NCI-H128 (cell line): ENCODE data around the gene GFRA1.

Source experiments
- DNase-seq: peaks from one replicate; lab custom pipeline; 2025; ENCODE audit not compliant: unreplicated experiment; lab: John Stamatoyannopoulos, UW

GFRA1 gene

GRCh38 chr10:116108095-116108494, 164.9 kb downstream of the GFRA1 start:
- no peak for DNase-seq

GRCh38 chr10:116106611-116107010, 166.4 kb downstream of the GFRA1 start:
- no peak for DNase-seq

- DNase-seq = no peak
Measured at GRCh38 chr10:116105264-116105663, 167.7 kb downstream of the GFRA1 start.

GRCh38 chr10:116104210-116104932, 168.6 kb downstream of the GFRA1 start:
- DNase-seq = no peak

- no peak for DNase-seq
Measured at GRCh38 chr10:116103668-116104067, 169.3 kb downstream of the GFRA1 start.

- no peak for DNase-seq
Measured at GRCh38 chr10:116101616-116102315, 171.2 kb downstream of the GFRA1 start.

- no peak for DNase-seq
Measured at GRCh38 chr10:116100984-116101383, 172.0 kb downstream of the GFRA1 start.

GRCh38 chr10:116099023-116099420, 174.0 kb downstream of the GFRA1 start:
- DNase-seq = no peak

GRCh38 chr10:116098411-116099022, 174.5 kb downstream of the GFRA1 start:
- DNase-seq = no peak

GRCh38 chr10:116097239-116097784, 175.7 kb downstream of the GFRA1 start:
- DNase-seq = no peak

- DNase-seq = no peak
Measured at GRCh38 chr10:116096526-116096925, 176.5 kb downstream of the GFRA1 start.

- no peak for DNase-seq
Measured at GRCh38 chr10:116094356-116094755, 178.7 kb downstream of the GFRA1 start.

- no peak for DNase-seq
Measured at GRCh38 chr10:116093031-116093430, 180.0 kb downstream of the GFRA1 start.

- DNase-seq = no peak
Measured at GRCh38 chr10:116088985-116089384, 184.0 kb downstream of the GFRA1 start.

GRCh38 chr10:116085323-116085722, 187.7 kb downstream of the GFRA1 start:
- DNase-seq = no peak

GRCh38 chr10:116084161-116084560, 188.8 kb downstream of the GFRA1 start:
- DNase-seq = no peak

- DNase-seq = no peak
Measured at GRCh38 chr10:116083226-116083762, 189.7 kb downstream of the GFRA1 start.

- DNase-seq = no peak
Measured at GRCh38 chr10:116082762-116083161, 190.2 kb downstream of the GFRA1 start.

- DNase-seq = no peak
Measured at GRCh38 chr10:116082206-116082605, 190.8 kb downstream of the GFRA1 start.

GRCh38 chr10:116080553-116080952, 192.5 kb downstream of the GFRA1 start:
- no peak for DNase-seq

GRCh38 chr10:116079355-116079754, 193.7 kb downstream of the GFRA1 start:
- no peak for DNase-seq

GRCh38 chr10:116076621-116077020, 196.4 kb downstream of the GFRA1 start:
- DNase-seq = no peak
